Mucosa of descending colon (tissue), 3 donors: ENCODE results near the gene ELMO1. TPM values are rescaled to one million over a fixed set of nuclear protein-coding genes. Genes with fewer than 3 reads are reported as not detected.

ENCODE experiments used
- ATAC-seq: fragments of 200-7000 bp; cut with Tn5 transposase; one replicate; pipeline ENCODE4 v1.9.1; 2020; ENCODE audit warnings: mild to moderate bottlenecking, moderate library complexity
- DNase-seq, 3 donors: peaks; one replicate each; pipeline ENCODE4 v3.0.0-alpha.2; 2020
- H3K36me3 ChIP-seq: fragments of 200-600 bp; one replicate; pipeline ENCODE4 v1.8.0; 2021; ENCODE audit warnings: low read depth, mild to moderate bottlenecking
- H3K4me1 ChIP-seq: fragments of 200-600 bp; one replicate; pipeline ENCODE4 v1.8.0; 2021; ENCODE audit warnings: low read depth, mild to moderate bottlenecking
- H3K4me3 ChIP-seq: fragments of 200-600 bp; one replicate; pipeline ENCODE4 v1.8.0; 2021; ENCODE audit warnings: mild to moderate bottlenecking
- H3K9me3 ChIP-seq: fragments of 200-600 bp; one replicate; pipeline ENCODE4 v1.8.0; 2021; ENCODE audit warnings: mild to moderate bottlenecking
- CTCF ChIP-seq: fragments of 200-600 bp; IDR thresholded peaks from one replicate; pipeline ENCODE4 v1.8.0; 2022; ENCODE audit warnings: antibody characterized with exemption, mild to moderate bottlenecking
- intact Hi-C, 2 donors: fragments of 100-400 bp; cut with DNase I in 1 of 2; cut with micrococcal nuclease in 1 of 2; formaldehyde crosslinking; loops; one replicate each; pipeline versions ENCODE4 v1.11.0 to v1.11.1; 2022; cut with DNase I, micrococcal nuclease
- total RNA-seq, 3 donors: library from RNA; stranded (reverse); fragmentation: NEBNext Ultra II Directional in 2 of 3; extraction: Animal tissue kit (Norgen Biotek cat#: 25700) in 2 of 3; gene quantifications; one replicate each; pipeline versions ENCODE4 v1.2.1 to v1.2.4, GENCODE V29; 2021 to 2023
- donor health status: DM: no; HTN: no; CAD: no; lungs with moderate emphysema.
- donor health status: DM: no; HTN: no; CAD: no.
- donor health status: DM: no; HTN: yes; CAD: no.

ELMO1 gene
- total RNA-seq, 3 donors from 2014 or later: 9.7 to 27.2 (median 18.2) TPM

- no peaks in the 10 kb centered on the region for H3K9me3 ChIP-seq
- no peak for ATAC-seq
- H3K36me3 ChIP-seq: no peaks in the 10 kb centered on the region
- intact Hi-C loops: no loop called here
- DNase-seq: no peak
- H3K4me3 ChIP-seq: no peak overlapping the region
- no peak for TF ChIP-seq CTCF
- H3K4me1 ChIP-seq: no peaks in the 10 kb centered on the region
These were observed 400.0 kb downstream of the ELMO1 start for GRCh38 chr7:37048674-37049073.

GRCh38 chr7:37047260-37047659 lies 401.4 kb downstream of the ELMO1 start:
- Histone ChIP-seq H3K4me1 (no peaks in the 10 kb centered on the region), H3K36me3 (no peaks in the 10 kb centered on the region), H3K4me3 (no peak overlapping the region), H3K9me3 (no peaks in the 10 kb centered on the region)
- intact Hi-C loops: no loop called here
- no peak for DNase-seq
- ATAC-seq: no peak
- no peak for TF ChIP-seq CTCF

- Histone ChIP-seq H3K9me3 (no peaks in the 10 kb centered on the region), H3K36me3 (no peaks in the 10 kb centered on the region), H3K4me3 (no peak overlapping the region), H3K4me1 (no peaks in the 10 kb centered on the region)
- TF ChIP-seq CTCF: no peak
- intact Hi-C loops: no loop called here
- DNase-seq: no peak
- no peak for ATAC-seq
These were observed 402.1 kb downstream of the ELMO1 start for GRCh38 chr7:37046531-37047079.

GRCh38 chr7:37045681-37046179 lies 402.9 kb downstream of the ELMO1 start:
- Histone ChIP-seq H3K4me3 (no peak overlapping the region), H3K36me3 (no peaks in the 10 kb centered on the region), H3K4me1 (no peaks in the 10 kb centered on the region), H3K9me3 (no peaks in the 10 kb centered on the region)
- intact Hi-C loops: no loop called here
- TF ChIP-seq CTCF: no peak
- no peak for ATAC-seq
- DNase-seq: no peak

- Histone ChIP-seq H3K9me3 (peaks cover 8% of the 10 kb centered on the region), H3K4me1 (no peaks in the 10 kb centered on the region), H3K36me3 (no peaks in the 10 kb centered on the region), H3K4me3 (no peak overlapping the region)
- no peak for TF ChIP-seq CTCF
- intact Hi-C loops: no loop called here
- ATAC-seq (no peak), DNase-seq (no peak)
These were observed 407.2 kb downstream of the ELMO1 start for GRCh38 chr7:37041461-37041860.

GRCh38 chr7:37040330-37040729 lies 408.3 kb downstream of the ELMO1 start:
- peaks cover 8% of the 10 kb centered on the region for H3K9me3 ChIP-seq
- no peaks in the 10 kb centered on the region for H3K4me1 ChIP-seq
- H3K4me3 ChIP-seq: no peak overlapping the region
- ATAC-seq (no peak), DNase-seq (no peak)
- TF ChIP-seq CTCF: no peak
- intact Hi-C loops: no loop called here
- H3K36me3 ChIP-seq: no peaks in the 10 kb centered on the region
